ENCODE data around the gene HSF5. TPM values are rescaled to one million over a fixed set of nuclear protein-coding genes. Genes with fewer than 3 reads are reported as not detected.

HSF5 gene
- total RNA-seq, 1 donor from 2014 or later = 0.32 TPM

DNA sequence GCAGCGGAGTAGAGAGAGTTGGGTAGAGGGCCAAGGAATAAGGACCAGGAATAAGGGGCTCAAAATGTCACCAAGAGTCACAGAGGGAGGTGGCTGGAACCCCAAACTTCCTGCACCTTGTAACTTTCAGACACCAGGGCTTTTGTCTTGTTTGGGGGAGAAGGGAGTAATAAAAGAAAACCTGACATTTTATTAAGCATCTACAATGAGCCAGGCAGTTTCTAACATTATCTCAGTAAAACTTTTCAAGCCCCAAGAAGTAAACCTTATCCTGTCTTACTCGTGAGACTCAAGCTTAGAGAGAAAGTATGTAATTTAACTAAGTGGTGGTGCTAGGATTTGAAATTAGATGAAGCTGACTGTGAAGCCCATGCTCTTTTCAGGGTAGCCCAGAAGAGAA, 27.1 kb upstream of the HSF5 start:
- peaks cover 50% of the 10 kb centered on the region for H3K4me1 ChIP-seq
- intact Hi-C loops (cut with DNase I) = no loop called here
- ATAC-seq = no peak

DNA sequence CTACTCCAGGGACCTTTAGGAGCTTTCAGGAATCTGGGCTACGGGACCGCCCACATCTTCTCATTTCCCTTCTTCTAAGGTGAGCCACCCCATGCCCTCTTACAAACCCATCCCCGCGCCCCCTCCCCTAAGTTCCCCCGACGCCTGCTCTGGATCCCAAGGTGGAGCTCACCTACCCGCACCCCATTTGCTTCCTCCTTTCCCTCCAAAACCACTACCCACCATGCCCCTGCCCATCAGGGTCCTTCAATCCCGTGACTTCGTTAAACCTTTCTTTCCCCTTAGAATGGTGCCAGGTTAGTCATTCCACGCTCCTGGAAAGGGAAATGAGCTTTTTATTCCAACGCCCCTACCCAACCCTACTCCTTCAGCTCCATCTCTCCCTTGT, 26.6 kb upstream of the HSF5 start:
- H3K9me3 ChIP-seq = no peaks in the 10 kb centered on the region
- TF ChIP-seq, protein P1, sequence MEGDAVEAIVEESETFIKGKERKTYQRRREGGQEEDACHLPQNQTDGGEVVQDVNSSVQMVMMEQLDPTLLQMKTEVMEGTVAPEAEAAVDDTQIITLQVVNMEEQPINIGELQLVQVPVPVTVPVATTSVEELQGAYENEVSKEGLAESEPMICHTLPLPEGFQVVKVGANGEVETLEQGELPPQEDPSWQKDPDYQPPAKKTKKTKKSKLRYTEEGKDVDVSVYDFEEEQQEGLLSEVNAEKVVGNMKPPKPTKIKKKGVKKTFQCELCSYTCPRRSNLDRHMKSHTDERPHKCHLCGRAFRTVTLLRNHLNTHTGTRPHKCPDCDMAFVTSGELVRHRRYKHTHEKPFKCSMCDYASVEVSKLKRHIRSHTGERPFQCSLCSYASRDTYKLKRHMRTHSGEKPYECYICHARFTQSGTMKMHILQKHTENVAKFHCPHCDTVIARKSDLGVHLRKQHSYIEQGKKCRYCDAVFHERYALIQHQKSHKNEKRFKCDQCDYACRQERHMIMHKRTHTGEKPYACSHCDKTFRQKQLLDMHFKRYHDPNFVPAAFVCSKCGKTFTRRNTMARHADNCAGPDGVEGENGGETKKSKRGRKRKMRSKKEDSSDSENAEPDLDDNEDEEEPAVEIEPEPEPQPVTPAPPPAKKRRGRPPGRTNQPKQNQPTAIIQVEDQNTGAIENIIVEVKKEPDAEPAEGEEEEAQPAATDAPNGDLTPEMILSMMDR (IDR thresholded peaks at IDR 0.05) = no peak
- peak overlapping the region; percentile 79 for H3K4me3 ChIP-seq
- intact Hi-C loops (cut with DNase I) = no loop called here
- DNase-seq (no peak), ATAC-seq (no peak)
- H3K4me1 ChIP-seq = peaks cover 48% of the 10 kb centered on the region
- H3K27ac ChIP-seq = peak overlapping the region; percentile 68
- no peaks in the 10 kb centered on the region for H3K27me3 ChIP-seq (ENCODE audit: low read depth)
- H3K36me3 ChIP-seq = peaks cover 39% of the 10 kb centered on the region

More for the DNA sequence above, 27.1 kb upstream of the HSF5 start:
- TF ChIP-seq, protein P1 (IDR thresholded peaks at IDR 0.05) = no peak
- no peak for DNase-seq
- H3K4me3 ChIP-seq = peak overlapping the region; percentile 79
- no peaks in the 10 kb centered on the region for H3K9me3 ChIP-seq
- peak overlapping the region; percentile 68 for H3K27ac ChIP-seq
- peaks cover 34% of the 10 kb centered on the region for H3K36me3 ChIP-seq
- no peaks in the 10 kb centered on the region for H3K27me3 ChIP-seq (ENCODE audit: low read depth)

DNA sequence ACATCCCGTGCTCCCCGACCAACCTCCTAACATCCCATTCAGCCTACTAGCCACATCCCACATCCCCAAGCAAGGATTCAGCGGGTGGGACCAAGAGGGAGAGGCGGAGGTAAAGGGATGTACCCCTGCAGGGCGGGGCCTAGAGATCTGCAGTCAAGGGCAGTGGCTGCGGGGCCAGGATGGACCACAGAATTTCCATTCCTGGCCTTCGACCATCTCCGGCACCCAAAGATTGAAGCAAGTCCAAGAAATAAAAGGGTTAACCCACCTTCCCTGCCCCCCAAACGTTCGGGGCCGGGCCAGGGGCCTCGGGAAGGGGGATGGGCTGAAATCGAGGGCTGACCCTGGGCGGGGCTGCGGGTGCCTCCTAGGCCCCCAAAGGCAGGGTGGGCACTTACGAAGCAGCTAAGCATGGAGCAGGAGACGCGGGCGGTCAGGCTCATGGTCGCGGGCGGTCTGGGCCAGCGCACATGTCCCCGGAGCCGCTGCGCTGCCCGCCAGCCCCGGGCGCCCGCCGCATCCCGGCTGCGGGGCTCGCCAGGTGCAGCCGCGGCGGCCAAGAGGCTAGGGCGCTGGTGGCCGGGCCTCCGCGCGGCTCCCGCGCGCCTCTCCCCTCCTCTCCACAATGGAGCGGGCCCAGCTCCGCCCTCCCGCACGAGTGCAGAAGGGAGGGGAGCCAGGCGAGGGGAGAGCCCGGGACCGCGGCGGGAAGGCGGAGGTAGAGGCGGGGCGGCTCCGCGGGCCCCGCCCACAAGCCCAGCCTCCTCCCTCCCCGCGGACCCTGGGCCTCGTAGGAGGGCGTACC, 26.0 kb upstream of the HSF5 start, which contains the start of gene MTMR4:
Gene MTMR4, minus strand, starts transcription at position 674 of the 805 bp plus-strand sequence. Its CDS starts 231 bp downstream, at position 443.
- peaks cover 45% of the 10 kb centered on the region for H3K36me3 ChIP-seq
- no peaks in the 10 kb centered on the region for H3K27me3 ChIP-seq (ENCODE audit: low read depth)
- peak within 1 kb of the TSS; percentile 79 for H3K4me3 ChIP-seq
- DNase-seq (peak; percentile 88), ATAC-seq (peak; percentile 59 to 63)
- H3K9me3 ChIP-seq = no peaks in the 10 kb centered on the region
- intact Hi-C loops (cut with DNase I) = no loop called here
- H3K27ac ChIP-seq = peak within 1 kb of the TSS; percentile 68
- TF ChIP-seq, protein P1 (IDR thresholded peaks at IDR 0.05) = no peak
- peaks cover 42% of the 10 kb centered on the region for H3K4me1 ChIP-seq

DNA sequence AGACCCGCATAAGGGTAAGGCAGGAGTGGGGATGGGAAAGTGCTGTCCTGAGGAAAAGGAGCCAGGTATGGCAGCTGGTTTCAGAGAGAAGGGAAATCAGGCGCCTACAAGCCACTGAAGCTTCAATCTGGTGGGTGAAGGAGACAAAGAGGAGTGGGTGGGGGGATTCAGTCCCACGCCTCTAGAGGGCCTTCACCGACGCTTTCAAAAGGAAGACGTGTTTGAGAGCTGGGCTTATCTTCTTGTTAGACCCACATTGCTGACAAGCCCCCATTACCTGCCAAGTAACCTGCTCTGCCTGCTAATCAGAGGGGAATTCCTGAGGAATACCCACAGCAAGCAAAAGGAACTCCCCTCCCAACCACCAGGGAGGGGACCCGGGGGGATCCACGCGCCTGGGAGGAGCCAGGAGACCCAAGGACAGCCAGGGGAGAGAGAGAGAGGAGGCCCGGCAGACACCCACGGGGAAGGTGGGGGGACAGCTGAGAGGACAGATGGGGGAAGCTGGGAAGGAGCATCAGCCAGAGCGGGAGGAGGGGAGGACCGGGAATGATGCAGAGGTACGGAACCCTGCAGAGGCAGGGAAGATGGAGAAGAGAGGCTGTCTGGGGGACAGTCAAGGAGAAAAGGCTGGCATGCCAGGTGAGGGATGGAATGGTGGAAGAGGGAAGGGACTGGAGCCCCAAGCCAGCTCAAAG, 25.2 kb upstream of the HSF5 start:
- H3K9me3 ChIP-seq = no peaks in the 10 kb centered on the region
- peaks cover 38% of the 10 kb centered on the region for H3K4me1 ChIP-seq
- ATAC-seq = no peak
- H3K36me3 ChIP-seq = peaks cover 53% of the 10 kb centered on the region
- no peaks in the 10 kb centered on the region for H3K27me3 ChIP-seq (ENCODE audit: low read depth)
- DNase-seq = no peak
- H3K27ac ChIP-seq = no peak overlapping the region
- TF ChIP-seq, protein P1 (IDR thresholded peaks at IDR 0.05) = no peak
- intact Hi-C loops (cut with DNase I) = no loop called here
- H3K4me3 ChIP-seq = peak overlapping the region; percentile 79

DNA sequence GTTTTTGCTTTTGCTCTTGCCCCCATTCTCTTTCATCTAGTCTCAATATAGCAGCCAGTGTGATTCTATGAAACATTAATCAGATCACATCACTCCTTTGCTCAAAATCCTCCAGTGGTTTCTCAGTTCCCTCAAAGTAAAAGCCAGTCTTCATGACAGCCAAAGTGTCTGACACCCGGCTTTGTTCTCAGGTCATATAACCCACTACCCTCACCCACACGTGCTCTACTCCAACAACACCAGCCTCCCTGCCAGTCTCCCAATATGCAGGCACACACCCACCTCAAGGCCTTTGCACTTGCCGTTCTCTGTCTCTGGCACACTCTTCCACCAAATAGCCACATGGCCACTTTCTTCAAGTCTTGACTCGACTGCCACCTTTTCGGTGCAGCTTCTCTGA, 21.9 kb upstream of the HSF5 start:
- Histone ChIP-seq H3K27ac (no peak overlapping the region), H3K36me3 (peaks cover 78% of the 10 kb centered on the region), H3K4me1 (peaks cover 18% of the 10 kb centered on the region), H3K4me3 (no peak overlapping the region), H3K9me3 (no peaks in the 10 kb centered on the region), H3K27me3 (ENCODE audit: low read depth) (no peaks in the 10 kb centered on the region)
- ATAC-seq (no peak), DNase-seq (no peak)
- intact Hi-C loops (cut with DNase I) = no loop called here
- TF ChIP-seq, protein P1 (IDR thresholded peaks at IDR 0.05) = no peak
